HG03558 (cell line): ENCODE measurements around the gene CACNG3.
"Not testable (repeated sequence)": the region's sequence is repeated elsewhere in the genome, so short reads cannot be mapped to it uniquely, and the experiment has no call there.

Source experiments
- ATAC-seq: cut with Tn5 transposase; IDR thresholded peaks from one replicate; pipeline ENCODE4 v1.9.1; 2021; ENCODE audit warnings: moderate number of reproducible peaks; ENCODE audit not compliant: unreplicated experiment; ENCODE audit errors: extremely low read depth

Gene CACNG3

DNA sequence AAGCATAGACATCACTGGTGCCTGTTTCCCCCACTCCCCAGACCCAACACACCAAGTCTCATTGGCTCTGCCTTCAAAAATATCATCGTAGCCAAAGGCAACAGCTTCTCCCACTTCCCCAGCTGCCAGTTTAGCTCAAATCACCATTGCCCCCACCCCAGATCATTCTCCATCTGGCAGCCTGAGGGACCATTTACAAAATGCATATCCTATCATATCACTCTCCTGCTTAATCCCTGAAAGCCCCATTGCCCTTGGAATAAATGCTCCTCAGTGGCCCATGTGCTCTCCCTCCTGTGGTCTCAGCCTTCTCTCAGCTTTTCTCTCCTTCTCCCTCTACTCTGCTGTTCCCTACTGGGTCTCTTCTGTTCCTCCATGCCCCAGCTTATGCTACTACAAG, 68.3 kb downstream of the CACNG3 start:
- no peak for ATAC-seq

DNA sequence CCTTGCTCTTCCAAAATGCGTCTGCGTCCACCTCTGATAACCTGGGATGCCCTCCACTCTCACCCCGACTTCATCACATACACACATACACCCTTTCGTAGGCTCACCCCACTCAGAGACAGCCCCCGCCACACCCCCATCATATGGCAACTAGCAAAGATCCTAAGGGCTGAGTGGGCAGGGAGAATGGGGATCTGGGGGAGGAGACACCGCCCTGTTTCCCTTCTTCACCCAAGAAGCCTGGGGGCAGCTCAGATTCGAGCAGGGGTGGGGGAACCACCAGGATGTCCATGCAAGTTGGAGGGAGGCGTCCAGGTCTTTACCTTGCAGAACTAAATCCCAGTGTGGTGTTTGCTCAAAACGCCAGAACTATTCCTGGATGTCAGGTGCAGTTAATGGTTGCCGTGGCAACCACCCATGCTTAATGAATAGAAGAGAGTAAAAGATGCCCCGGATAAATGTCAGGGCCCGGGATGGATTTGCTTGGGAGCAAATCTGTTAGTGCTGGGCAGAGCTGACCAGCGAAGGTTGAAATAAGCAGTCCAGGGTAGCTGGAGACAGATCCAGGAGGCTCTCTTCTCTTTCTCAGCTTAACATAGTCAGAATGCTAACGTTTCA, 72.8 kb downstream of the CACNG3 start:
- ATAC-seq: no peak

GRCh38 chr16:24332178-24332577, 76.0 kb downstream of the CACNG3 start:
- ATAC-seq: no peak

DNA sequence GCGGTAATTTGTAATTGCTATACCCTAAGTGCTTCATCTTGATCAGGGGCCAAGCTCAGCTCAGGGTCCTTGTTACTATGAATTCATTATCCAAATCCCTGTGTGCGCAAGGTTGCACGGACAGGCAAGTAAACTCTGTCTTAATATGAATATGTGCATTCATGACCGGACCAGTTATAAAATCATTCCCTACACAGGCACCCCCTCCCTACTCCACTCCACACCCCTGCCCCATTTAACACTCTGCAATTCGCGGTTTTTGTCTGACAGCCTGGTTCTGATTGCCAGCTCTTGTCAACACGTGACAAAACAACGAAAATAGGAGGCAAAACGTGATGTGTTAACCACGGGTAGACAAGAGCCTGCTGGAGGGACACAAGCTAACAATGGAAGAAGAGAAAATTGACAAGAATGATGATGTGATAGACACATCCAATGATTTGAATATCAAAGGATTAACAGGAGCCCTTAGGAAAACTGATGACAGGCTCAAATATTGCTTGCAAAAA, 76.5 kb downstream of the CACNG3 start:
- no peak for ATAC-seq

DNA sequence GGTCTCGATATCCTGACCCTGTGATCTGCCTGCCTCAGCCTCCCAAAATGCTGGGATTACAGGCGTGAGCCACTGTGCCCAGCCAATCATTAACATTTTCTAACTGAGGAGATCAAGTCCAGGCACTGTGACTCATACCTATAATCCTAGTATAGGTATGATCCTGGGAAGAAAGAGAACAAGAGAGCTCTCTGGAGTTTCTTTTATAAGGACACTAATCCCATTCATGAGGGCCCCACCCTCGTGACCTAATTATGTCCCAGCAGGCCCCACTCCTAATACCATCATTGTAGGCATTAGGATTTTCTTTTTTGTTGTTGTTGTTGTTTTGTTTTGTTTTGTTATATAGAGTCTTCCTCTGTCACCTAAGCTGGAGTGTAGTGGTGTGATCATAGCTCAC, 80.4 kb downstream of the CACNG3 start:
- ATAC-seq: no peak

- ATAC-seq: no peak
Observed at GRCh38 chr16:24337013-24337412, 80.9 kb downstream of the CACNG3 start.

GRCh38 chr16:24343829-24344228, 87.7 kb downstream of the CACNG3 start:
- ATAC-seq: not testable (repeated sequence)

GRCh38 chr16:24344784-24345183, 88.6 kb downstream of the CACNG3 start:
- ATAC-seq: no peak

GRCh38 chr16:24345704-24346103, 89.6 kb downstream of the CACNG3 start:
- no peak for ATAC-seq

GRCh38 chr16:24346734-24347133, 90.6 kb downstream of the CACNG3 start:
- ATAC-seq: no peak

DNA sequence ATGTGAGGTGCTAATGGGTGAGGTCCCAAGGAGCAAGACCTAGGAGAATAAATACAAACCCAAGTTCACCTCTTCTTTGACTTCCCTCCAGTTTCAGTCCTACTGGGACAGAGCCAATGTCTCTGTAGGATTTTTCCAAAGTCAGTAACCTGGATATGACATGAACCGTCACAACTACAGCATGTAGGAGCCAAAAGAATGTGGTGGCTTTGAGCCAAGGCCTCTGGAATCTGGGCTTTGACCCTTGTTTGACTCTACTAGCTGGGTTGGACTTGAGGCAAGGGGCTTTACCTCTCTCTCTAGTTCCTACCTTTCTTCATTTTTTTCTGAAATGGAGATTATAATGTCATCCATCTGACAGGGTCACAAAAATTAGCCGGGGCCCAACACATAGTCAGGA, 91.4 kb downstream of the CACNG3 start:
- ATAC-seq: no peak

- no peak for ATAC-seq
Observed at GRCh38 chr16:24348545-24349290, 92.6 kb downstream of the CACNG3 start.

DNA sequence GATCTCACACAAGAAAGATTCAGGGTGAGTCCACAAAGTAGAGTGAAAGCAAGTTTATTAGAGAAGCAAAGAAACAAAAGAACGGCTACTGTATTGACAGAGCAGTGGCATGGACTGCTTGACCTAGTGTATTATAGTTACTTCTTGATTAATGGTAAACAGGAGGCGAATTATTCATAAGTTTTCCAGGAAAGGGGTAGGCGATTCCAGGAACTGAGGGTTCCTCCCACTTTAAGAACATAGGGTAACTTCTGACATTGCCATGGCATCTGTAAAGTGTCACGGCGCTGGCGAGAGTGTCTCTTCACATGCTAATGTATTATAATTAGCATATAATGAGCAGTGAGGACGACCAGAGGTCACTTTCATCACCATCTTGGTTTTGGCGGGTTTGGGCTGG, 93.2 kb downstream of the CACNG3 start:
- ATAC-seq: no peak

GRCh38 chr16:24352746-24353145, 96.6 kb downstream of the CACNG3 start:
- ATAC-seq: no peak

DNA sequence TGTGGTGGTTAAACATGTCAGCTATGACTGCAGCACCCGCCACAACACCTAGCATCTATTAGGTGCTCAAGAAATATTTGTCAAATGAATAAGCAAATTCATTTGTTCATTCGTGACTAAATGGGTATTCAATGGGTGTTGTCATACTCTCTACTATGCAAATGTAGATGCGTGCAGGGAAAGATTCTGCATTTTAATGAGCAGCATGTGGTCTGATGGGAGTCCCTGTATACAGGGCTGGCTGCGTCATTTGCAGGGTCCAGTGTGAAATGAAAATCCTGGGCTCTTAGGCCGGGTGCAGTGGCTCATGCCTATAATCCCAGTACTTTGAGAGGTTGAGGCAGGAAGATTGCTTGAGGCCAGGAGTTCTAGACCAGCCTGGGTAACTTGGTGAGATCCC, 97.5 kb downstream of the CACNG3 start:
- ATAC-seq: no peak

DNA sequence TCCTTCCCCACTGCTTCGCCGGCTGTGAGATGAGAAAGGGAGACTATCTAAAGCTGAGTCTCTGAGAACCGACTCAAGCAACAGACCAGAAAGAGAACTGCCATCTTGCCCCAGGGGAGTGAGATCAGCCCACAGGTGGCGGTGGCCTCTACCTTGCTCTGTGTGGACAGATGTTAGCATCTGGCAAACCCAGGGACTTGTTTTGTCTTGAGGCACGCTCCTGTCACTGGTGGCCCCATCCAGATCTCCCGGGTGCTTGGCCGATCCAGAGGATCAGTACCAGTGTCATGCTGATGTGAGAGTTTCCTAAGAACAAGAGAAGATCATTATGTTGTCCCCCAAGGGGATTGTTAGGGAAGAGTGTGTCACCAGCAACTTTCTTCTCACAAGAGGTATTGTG, 101.4 kb downstream of the CACNG3 start:
- ATAC-seq: no peak

DNA sequence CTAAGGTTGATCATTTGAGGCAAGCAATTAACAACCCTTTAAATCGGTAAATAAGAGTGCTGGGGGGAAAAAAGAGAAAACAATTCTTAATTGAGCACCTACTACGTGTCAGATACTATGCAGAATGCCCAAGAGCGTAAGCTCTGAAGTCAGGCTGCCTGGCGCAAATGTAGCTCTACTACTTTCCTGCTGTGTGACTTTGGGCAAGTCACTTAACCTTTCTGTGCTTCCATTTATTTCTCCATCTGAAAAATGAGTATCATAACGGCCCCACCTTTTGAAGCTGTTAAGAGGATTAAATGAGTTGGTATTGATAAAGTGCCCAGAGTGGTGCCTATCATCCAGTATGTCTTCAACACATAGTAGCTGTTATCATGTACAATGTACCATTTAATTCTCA, 102.0 kb downstream of the CACNG3 start:
- no peak for ATAC-seq

DNA sequence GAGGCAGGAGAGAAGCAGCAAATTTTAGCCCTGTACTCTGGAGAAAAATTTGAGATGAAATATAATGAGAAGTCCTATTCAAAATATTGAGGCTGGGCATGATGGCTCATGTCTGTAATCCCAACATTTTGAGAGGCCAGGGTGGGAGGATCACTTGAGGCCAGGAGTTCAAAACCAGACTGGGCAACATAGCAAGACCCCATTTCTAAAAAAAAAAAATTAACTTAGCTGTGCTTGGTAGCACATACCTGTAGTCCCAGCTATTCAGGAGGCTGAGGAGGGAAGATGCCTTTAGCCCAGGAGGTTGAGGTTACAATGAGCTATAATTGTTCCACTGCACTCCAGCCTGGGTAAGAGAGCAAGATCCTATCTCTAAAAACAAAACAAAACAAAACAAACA, 103.4 kb downstream of the CACNG3 start:
- ATAC-seq: no peak

- ATAC-seq: no peak
Observed at GRCh38 chr16:24360936-24361335, 104.8 kb downstream of the CACNG3 start.

DNA sequence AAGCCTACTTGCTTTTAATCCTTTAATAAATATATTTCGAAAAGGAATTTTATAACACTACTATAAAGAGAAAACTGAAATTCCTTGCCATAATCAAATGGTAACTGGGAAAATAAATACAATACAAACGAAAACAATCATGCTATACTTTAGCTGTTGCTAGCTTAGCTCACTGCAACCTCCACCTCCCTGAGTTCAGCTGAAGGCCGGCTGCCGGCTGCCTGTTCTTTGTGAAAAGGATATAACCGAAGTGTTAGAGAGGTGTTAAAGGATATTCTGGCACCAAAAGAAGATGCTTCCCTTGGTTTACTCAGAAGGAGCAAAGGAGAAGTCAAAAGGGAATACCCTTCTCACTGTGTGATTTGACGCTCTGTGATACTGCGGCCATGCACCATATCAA, 108.5 kb downstream of the CACNG3 start:
- ATAC-seq: no peak

GRCh38 chr16:24367186-24367710, 111.1 kb downstream of the CACNG3 start:
- no peak for ATAC-seq

DNA sequence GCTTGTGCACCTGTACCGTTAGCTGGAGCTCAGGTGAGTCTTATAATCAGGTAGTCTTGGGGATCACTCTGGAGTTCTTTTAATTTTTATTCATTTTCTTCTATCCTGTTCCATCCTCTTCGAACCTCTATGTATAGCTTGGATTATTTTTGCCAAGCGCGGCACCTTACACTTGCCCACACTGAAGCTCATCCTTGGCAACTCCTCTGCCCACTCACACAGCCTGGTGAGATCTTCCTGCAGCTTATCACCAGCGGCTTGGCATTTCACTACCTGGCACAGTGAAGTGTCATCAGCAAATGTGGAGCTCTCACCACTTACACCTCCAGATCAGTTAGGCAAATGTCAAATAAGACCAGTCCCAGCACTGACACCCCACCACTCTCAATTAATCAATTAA, 116.7 kb downstream of the CACNG3 start:
- ATAC-seq: no peak
